ENCODE results near the gene INTS12. TPM values are rescaled to one million over a fixed set of nuclear protein-coding genes. Genes with fewer than 3 reads are reported as not detected.

INTS12 gene
- total RNA-seq, 1 donor from 2014 or later: 20.2 TPM

DNA sequence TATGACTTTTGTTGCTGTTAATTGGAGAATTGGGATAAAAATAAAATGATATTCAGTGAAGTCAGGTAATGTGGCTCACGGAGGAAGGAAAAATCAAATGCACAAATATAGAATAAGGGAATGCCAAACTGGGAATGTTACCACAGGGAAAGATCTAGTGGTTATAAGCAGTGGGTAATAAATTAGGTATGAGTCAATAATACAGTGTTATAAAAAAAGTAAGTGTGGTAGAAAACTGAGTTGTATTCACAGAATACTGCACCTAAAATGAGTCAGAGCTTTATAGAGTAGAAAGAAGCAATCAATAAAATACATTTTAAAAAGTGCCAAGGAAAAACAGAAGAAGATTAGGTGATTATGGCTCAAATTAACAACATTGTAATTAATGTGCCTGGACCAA lies 34.5 kb downstream of the INTS12 start:
- no peak for DNase-seq
- TF ChIP-seq CTCF (IDR thresholded peaks at IDR 0.05): no peak
- H3K4me3 ChIP-seq: no peak overlapping the region
- intact Hi-C loops (cut with DNase I): no loop called here
- H3K4me1 ChIP-seq: no peaks in the 10 kb centered on the region
- H3K36me3 ChIP-seq: no peaks in the 10 kb centered on the region
- ATAC-seq: no peak
- no peaks in the 10 kb centered on the region for H3K27me3 ChIP-seq
- no peaks in the 10 kb centered on the region for H3K9me3 ChIP-seq
- no peak overlapping the region for H3K27ac ChIP-seq

DNA sequence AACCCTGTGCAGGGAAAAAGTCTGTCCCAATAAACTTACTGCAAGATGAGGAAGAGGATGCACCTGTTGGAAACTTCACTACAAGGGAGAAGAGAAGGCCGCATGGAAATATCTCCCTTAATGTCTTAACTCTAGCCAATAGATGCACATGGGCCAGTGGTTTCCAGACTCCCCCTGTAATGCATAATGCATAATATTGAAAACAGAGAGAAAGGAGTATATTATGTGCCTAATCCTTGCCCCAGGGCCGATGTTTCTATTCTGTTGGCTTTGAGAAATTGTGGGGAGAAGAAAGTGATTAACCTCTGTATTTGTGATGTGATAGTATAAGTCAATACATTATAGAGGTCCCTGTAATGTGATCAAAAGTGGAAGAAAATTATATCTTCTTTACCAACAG lies 37.2 kb downstream of the INTS12 start:
- Histone ChIP-seq H3K36me3 (no peaks in the 10 kb centered on the region), H3K27me3 (no peaks in the 10 kb centered on the region), H3K9me3 (no peaks in the 10 kb centered on the region), H3K4me3 (no peak overlapping the region), H3K27ac (no peak overlapping the region), H3K4me1 (no peaks in the 10 kb centered on the region)
- intact Hi-C loops (cut with DNase I): no loop called here
- TF ChIP-seq CTCF (IDR thresholded peaks at IDR 0.05): no peak
- no peak for ATAC-seq
- no peak for DNase-seq

GRCh38 chr4:105670684-105671083 lies 37.8 kb downstream of the INTS12 start:
- no peak for DNase-seq
- Histone ChIP-seq H3K4me3 (no peak overlapping the region), H3K9me3 (no peaks in the 10 kb centered on the region), H3K4me1 (no peaks in the 10 kb centered on the region), H3K27ac (no peak overlapping the region), H3K27me3 (no peaks in the 10 kb centered on the region), H3K36me3 (no peaks in the 10 kb centered on the region)
- intact Hi-C loops (cut with DNase I): no loop called here
- no peak for TF ChIP-seq CTCF (IDR thresholded peaks at IDR 0.05)
- ATAC-seq: no peak

DNA sequence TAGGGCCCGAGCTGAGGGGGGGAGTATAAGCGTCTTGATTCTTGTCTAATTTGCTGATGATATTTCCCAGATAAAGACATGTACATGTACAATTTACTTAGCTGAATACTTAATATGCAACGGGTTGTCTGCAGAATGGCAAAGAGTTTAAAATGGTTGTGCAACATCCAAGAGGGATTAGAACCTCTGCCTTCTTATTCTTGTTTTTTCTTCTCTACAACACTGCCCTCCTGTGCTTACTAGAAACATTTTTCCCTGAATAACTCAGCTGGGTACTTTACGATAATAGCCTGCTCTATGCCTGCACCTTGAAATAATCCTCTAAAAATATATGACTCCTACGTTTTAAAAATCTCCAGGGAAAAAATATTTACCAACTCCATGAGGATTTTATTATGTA lies 41.8 kb downstream of the INTS12 start:
- Histone ChIP-seq H3K36me3 (no peaks in the 10 kb centered on the region), H3K27me3 (no peaks in the 10 kb centered on the region), H3K4me3 (no peak overlapping the region), H3K27ac (no peak overlapping the region), H3K4me1 (no peaks in the 10 kb centered on the region), H3K9me3 (no peaks in the 10 kb centered on the region)
- ATAC-seq: peak; percentile 87
- TF ChIP-seq CTCF (IDR thresholded peaks at IDR 0.05): peak; percentile 36
- DNase-seq: no peak
- intact Hi-C loops (cut with DNase I): no loop called here

DNA sequence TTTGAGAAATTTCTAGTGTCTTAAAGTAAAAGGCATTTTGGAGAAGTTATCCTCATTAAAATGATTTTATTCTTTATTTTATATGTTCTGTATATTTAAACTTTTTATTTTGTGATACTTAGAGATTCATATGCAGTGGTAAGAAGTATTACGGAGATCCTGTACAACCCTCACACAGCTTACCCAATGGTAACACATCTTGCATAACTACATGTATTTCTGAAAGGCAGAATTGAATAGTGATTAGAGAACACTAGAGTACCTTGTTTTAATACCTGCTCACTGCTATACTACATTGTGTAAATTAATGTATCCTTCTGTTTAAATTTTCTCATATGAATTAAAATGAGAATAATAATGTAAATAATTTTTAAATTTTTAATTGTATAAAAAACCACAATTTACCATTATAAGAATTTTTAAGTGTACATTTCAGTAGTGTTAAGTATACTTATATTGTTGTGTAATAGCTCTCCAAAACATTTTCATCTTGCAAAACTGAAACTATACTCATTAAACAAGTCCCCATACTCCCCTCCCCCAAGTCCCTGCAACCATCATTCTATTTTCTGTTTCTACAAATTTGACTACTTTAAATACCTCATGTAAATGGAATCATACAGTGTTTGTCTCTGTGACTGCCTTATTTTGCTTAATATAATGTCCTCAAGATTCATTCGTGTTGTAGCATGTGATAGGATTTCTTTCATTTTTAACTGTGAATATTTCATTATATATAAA lies 45.4 kb downstream of the INTS12 start:
- DNase-seq (no peak), ATAC-seq (peak; percentile 66)
- peak overlapping the region; percentile 18 for H3K27ac ChIP-seq
- TF ChIP-seq CTCF (IDR thresholded peaks at IDR 0.05): no peak
- H3K36me3 ChIP-seq: no peaks in the 10 kb centered on the region
- intact Hi-C loops (cut with DNase I): no loop called here
- H3K4me3 ChIP-seq: no peak overlapping the region
- H3K4me1 ChIP-seq: no peaks in the 10 kb centered on the region
- H3K27me3 ChIP-seq: no peaks in the 10 kb centered on the region
- no peaks in the 10 kb centered on the region for H3K9me3 ChIP-seq

GRCh38 chr4:105661028-105661427 lies 47.5 kb downstream of the INTS12 start:
- no peaks in the 10 kb centered on the region for H3K27me3 ChIP-seq
- no peak for TF ChIP-seq CTCF (IDR thresholded peaks at IDR 0.05)
- no peak overlapping the region for H3K4me3 ChIP-seq
- H3K27ac ChIP-seq: no peak overlapping the region
- no peaks in the 10 kb centered on the region for H3K9me3 ChIP-seq
- ATAC-seq (no peak), DNase-seq (no peak)
- H3K36me3 ChIP-seq: no peaks in the 10 kb centered on the region
- no peaks in the 10 kb centered on the region for H3K4me1 ChIP-seq
- intact Hi-C loops (cut with DNase I): no loop called here
